HEK293 (cell line): ENCODE results near the gene ANTKMT.
A peak's percentile ranks its signal among the peaks of the same experiment; 100 is the strongest.

Source experiments
- KLF16 ChIP-seq: fragments of 450-650 bp; formaldehyde crosslinking; IDR thresholded peaks from 2 replicates; pipeline ENCODE4 v1.5.1; 2017; ENCODE audit warnings: missing biosample characterization, missing genetic modification characterization
- ZBTB11 ChIP-seq: fragments of 450-650 bp; formaldehyde crosslinking; conservative IDR thresholded peaks from 2 replicates; pipeline ENCODE4 v1.5.1; 2016; ENCODE audit warnings: low read depth, missing biosample characterization, missing genetic modification characterization
- ZBTB20 ChIP-seq: fragments of 450-650 bp; formaldehyde crosslinking; IDR thresholded peaks from 2 replicates; pipeline ENCODE4 v1.5.1; 2016; ENCODE audit warnings: missing biosample characterization, missing genetic modification characterization
- ZBTB21 ChIP-seq: fragments of 450-650 bp; formaldehyde crosslinking; IDR thresholded peaks from 2 replicates; pipeline ENCODE4 v1.5.1; 2017; ENCODE audit warnings: missing biosample characterization, missing genetic modification characterization
- ZNF138 ChIP-seq: fragments of 450-650 bp; formaldehyde crosslinking; IDR thresholded peaks from 2 replicates; pipeline ENCODE4 v1.5.1; 2016; ENCODE audit warnings: missing biosample characterization, missing genetic modification characterization, borderline replicate concordance
- ZNF140 ChIP-seq: fragments of 450-650 bp; formaldehyde crosslinking; IDR thresholded peaks from 2 replicates; pipeline ENCODE4 v1.5.1; 2016; ENCODE audit warnings: missing biosample characterization, missing genetic modification characterization
- ZNF16 ChIP-seq: fragments of 450-650 bp; formaldehyde crosslinking; IDR thresholded peaks from 2 replicates; pipeline ENCODE4 v1.5.1; 2016; ENCODE audit warnings: low read depth, missing biosample characterization, missing genetic modification characterization
- ZNF23 ChIP-seq: fragments of 450-650 bp; formaldehyde crosslinking; IDR thresholded peaks from 2 replicates; pipeline ENCODE4 v1.5.1; 2016; ENCODE audit warnings: missing biosample characterization, missing genetic modification characterization, borderline replicate concordance
- ZNF239 ChIP-seq: fragments of 450-650 bp; formaldehyde crosslinking; IDR thresholded peaks from 2 replicates; pipeline ENCODE4 v1.5.1; 2016; ENCODE audit warnings: missing biosample characterization, missing genetic modification characterization
- ZNF274 ChIP-seq, 2 experiments: fragments of 200-500 bp in 1 of 2; fragments of 450-650 bp in 1 of 2; sonication (Bioruptor generic) in 1 of 2; formaldehyde crosslinking in 1 of 2; IDR thresholded peaks; 2 replicates each; pipeline versions ENCODE4 v1.5.1 to v1.6.1; 2014 to 2016; ENCODE audit warnings: borderline replicate concordance in 1 of 2, inconsistent platforms in 1 of 2, low read length in 1 of 2, missing biosample characterization in 1 of 2, missing genetic modification characterization in 1 of 2
- ZNF280D ChIP-seq: fragments of 450-650 bp; formaldehyde crosslinking; IDR thresholded peaks from 2 replicates; pipeline ENCODE4 v1.5.1; 2016; ENCODE audit warnings: missing biosample characterization, missing genetic modification characterization
- ZNF394 ChIP-seq: fragments of 450-650 bp; formaldehyde crosslinking; IDR thresholded peaks from 2 replicates; pipeline ENCODE4 v1.5.1; 2016; ENCODE audit warnings: missing biosample characterization, missing genetic modification characterization, mild to moderate bottlenecking, moderate library complexity, borderline replicate concordance
- ZNF398 ChIP-seq: fragments of 450-650 bp; formaldehyde crosslinking; IDR thresholded peaks from 2 replicates; pipeline ENCODE4 v1.5.1; 2017; ENCODE audit warnings: missing biosample characterization, missing genetic modification characterization
- ZNF423 ChIP-seq: fragments of 450-650 bp; formaldehyde crosslinking; IDR thresholded peaks from 2 replicates; pipeline ENCODE4 v1.5.1; 2016; ENCODE audit warnings: missing biosample characterization, missing genetic modification characterization
- ZNF426 ChIP-seq: fragments of 450-650 bp; formaldehyde crosslinking; IDR thresholded peaks from 2 replicates; pipeline ENCODE4 v1.5.1; 2017; ENCODE audit warnings: missing biosample characterization, missing genetic modification characterization, mild to moderate bottlenecking, inconsistent platforms, moderate library complexity
- ZNF449 ChIP-seq: fragments of 450-650 bp; formaldehyde crosslinking; IDR thresholded peaks from 2 replicates; pipeline ENCODE4 v1.5.1; 2017; ENCODE audit warnings: missing biosample characterization, mild to moderate bottlenecking, missing genetic modification characterization, moderate library complexity
- ZNF529 ChIP-seq: fragments of 450-650 bp; formaldehyde crosslinking; IDR thresholded peaks from 2 replicates; pipeline ENCODE4 v1.5.1; 2017; ENCODE audit warnings: missing genetic modification characterization, missing biosample characterization; ENCODE audit not compliant: insufficient replicate concordance
- ZNF548 ChIP-seq: fragments of 450-650 bp; formaldehyde crosslinking; IDR thresholded peaks from 2 replicates; pipeline ENCODE4 v1.5.1; 2016; ENCODE audit warnings: missing biosample characterization, missing genetic modification characterization
- ZNF549 ChIP-seq: fragments of 450-650 bp; IDR thresholded peaks from 2 replicates; pipeline ENCODE4 v1.5.1; 2018; ENCODE audit warnings: missing biosample characterization, missing genetic modification characterization, mild to moderate bottlenecking, inconsistent platforms, moderate library complexity
- ZNF623 ChIP-seq: fragments of 450-650 bp; formaldehyde crosslinking; IDR thresholded peaks from 2 replicates; pipeline ENCODE4 v1.5.1; 2016; ENCODE audit warnings: missing biosample characterization, missing genetic modification characterization
- ZNF837 ChIP-seq: fragments of 450-650 bp; formaldehyde crosslinking; IDR thresholded peaks from 2 replicates; pipeline ENCODE4 v1.5.1; 2016; ENCODE audit warnings: missing biosample characterization, missing genetic modification characterization
- TF ChIP-seq, protein P1 (sequence below): fragments of 450-650 bp; formaldehyde crosslinking; IDR thresholded peaks from 2 replicates; pipeline ENCODE4 v1.5.1; 2016; ENCODE audit warnings: missing biosample characterization, missing genetic modification characterization
- TF ChIP-seq, protein P2 (sequence below): sonication (generic); formaldehyde crosslinking; IDR thresholded peaks from 2 replicates; pipeline ENCODE4 v1.8.1; 2022; ENCODE audit warnings: mild to moderate bottlenecking, moderate library complexity, missing genetic modification reagents

ANTKMT gene

DNA sequence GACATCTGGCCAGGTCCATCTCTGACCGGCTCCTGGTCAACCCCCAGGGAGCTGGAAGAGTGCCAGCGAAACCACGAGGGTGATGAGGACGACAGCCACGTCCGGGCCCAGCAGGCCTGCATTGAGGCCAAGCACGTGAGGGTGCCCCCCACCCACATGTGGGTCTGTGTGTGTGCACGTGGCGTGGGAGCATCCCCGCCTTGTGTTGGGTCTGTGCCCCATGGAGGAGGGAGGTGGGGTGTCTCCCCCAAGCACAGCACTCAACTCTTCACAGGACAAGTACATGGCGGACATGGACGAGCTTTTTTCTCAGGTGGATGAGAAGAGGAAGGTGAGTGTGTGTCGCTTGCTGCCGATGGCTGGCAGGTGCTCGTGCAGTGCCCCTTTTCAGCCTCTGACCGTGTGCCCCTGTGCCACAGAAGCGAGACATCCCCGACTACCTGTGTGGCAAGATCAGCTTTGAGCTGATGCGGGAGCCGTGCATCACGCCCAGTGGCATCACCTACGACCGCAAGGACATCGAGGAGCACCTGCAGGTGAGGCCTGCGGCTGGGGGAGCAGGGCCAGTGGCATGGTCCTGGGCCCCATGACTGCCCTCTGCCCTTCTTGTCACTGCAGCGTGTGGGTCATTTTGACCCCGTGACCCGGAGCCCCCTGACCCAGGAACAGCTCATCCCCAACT, 39.1 kb upstream of the ANTKMT start (continued):
- TF ChIP-seq ZBTB21 (tag by site-specific recombination): 0 out of 2 replicates have a peak, but pooled peaks have one; percentile 50
- peak; percentile 97 for TF ChIP-seq ZNF837 (tag by site-specific recombination)
- no peak for TF ChIP-seq ZNF16 (tag by site-specific recombination)
- no peak for TF ChIP-seq ZNF274 (IDR thresholded peaks at IDR 0.05; ENCODE audit: low read length)
- no peak for TF ChIP-seq ZNF274 (tag by site-specific recombination; IDR thresholded peaks at IDR 0.05; ENCODE audit: borderline replicate concordance)
- no peak for TF ChIP-seq ZNF138 (tag by site-specific recombination)
- TF ChIP-seq ZNF548 (tag by site-specific recombination): no peak
- no peak for TF ChIP-seq ZBTB11 (tag by site-specific recombination)
- TF ChIP-seq, protein P1, sequence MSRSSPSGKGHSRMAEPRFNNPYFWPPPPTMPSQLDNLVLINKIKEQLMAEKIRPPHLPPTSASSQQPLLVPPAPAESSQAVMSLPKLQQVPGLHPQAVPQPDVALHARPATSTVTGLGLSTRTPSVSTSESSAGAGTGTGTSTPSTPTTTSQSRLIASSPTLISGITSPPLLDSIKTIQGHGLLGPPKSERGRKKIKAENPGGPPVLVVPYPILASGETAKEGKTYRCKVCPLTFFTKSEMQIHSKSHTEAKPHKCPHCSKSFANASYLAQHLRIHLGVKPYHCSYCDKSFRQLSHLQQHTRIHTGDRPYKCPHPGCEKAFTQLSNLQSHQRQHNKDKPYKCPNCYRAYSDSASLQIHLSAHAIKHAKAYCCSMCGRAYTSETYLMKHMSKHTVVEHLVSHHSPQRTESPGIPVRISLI (tag by site-specific recombination): no peak
- TF ChIP-seq ZNF394: no peak
- TF ChIP-seq ZNF280D (tag by site-specific recombination): no peak
- TF ChIP-seq ZNF549 (tag by site-specific recombination): no peak
- no peak; the same call in 1 of the 2 replicates for TF ChIP-seq ZBTB20
- TF ChIP-seq ZNF23: no peak
- TF ChIP-seq ZNF423 (tag by site-specific recombination): no peak; the same call in 1 of the 2 replicates
- 0 out of 2 replicates have a peak, but pooled peaks have one; percentile 13 for TF ChIP-seq ZNF239 (tag by site-specific recombination)
- no peak for TF ChIP-seq ZNF140 (tag by site-specific recombination)
- TF ChIP-seq, protein P2, sequence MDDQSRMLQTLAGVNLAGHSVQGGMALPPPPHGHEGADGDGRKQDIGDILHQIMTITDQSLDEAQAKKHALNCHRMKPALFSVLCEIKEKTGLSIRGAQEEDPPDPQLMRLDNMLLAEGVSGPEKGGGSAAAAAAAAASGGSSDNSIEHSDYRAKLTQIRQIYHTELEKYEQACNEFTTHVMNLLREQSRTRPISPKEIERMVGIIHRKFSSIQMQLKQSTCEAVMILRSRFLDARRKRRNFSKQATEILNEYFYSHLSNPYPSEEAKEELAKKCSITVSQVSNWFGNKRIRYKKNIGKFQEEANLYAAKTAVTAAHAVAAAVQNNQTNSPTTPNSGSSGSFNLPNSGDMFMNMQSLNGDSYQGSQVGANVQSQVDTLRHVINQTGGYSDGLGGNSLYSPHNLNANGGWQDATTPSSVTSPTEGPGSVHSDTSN (CRISPR knock-in tag): no peak
- no peak for TF ChIP-seq ZNF426
- peak; percentile 52 for TF ChIP-seq KLF16 (tag by site-specific recombination)
- TF ChIP-seq ZNF529 (tag by site-specific recombination): no peak
- no peak for TF ChIP-seq ZNF449
- peak; percentile 45 for TF ChIP-seq ZNF398 (tag by site-specific recombination)
- no peak for TF ChIP-seq ZNF623 (tag by site-specific recombination)
- TF ChIP-seq, all 188 proteins: peak for 51
